HEK293T (cell line): Measurements from ENCODE around the gene LGALS7B.

Experiments used
- CTCF ChIA-PET: fragments of 350-600 bp; formaldehyde crosslinking; extraction: SDS; loops from one replicate; lab custom pipeline; 2021; ENCODE audit warnings: antibody characterized with exemption, inconsistent platforms; lab: Yijun Ruan, JAX
- POLR2A ChIA-PET: fragments of 350-600 bp; formaldehyde crosslinking; extraction: SDS; loops from one replicate; lab custom pipeline; 2020; ENCODE audit warnings: antibody characterized with exemption, inconsistent platforms; lab: Yijun Ruan, JAX
- DNase-seq: peaks from one replicate; pipeline ENCODE4 v3.0.0; 2012; ENCODE audit warnings: mixed read lengths; ENCODE audit errors: extremely low spot score
- ARNT ChIP-seq: fragments of 450-650 bp; IDR thresholded peaks from 2 replicates; pipeline ENCODE4 v1.6.1; 2017; ENCODE audit warnings: mild to moderate bottlenecking
- BHLHE40 ChIP-seq: fragments of 450-650 bp; IDR thresholded peaks from 2 replicates; pipeline ENCODE4 v1.6.1; 2016; ENCODE audit warnings: mild to moderate bottlenecking, moderate library complexity, borderline replicate concordance
- CTBP1 ChIP-seq: fragments of 450-650 bp; IDR thresholded peaks from 2 replicates; pipeline ENCODE4 v1.6.1; 2016; ENCODE audit warnings: borderline replicate concordance
- ELF4 ChIP-seq: fragments of 450-650 bp; IDR thresholded peaks from 2 replicates; pipeline ENCODE4 v1.6.1; 2017; ENCODE audit warnings: antibody characterized with exemption
- FOXA1 ChIP-seq: fragments of 450-650 bp; IDR thresholded peaks from 2 replicates; pipeline ENCODE4 v1.6.1; 2016; ENCODE audit warnings: mild to moderate bottlenecking
- FOXK2 ChIP-seq: fragments of 450-650 bp; IDR thresholded peaks from 2 replicates; pipeline ENCODE4 v1.6.1; 2016; ENCODE audit warnings: mild to moderate bottlenecking
- FOXM1 ChIP-seq: fragments of 450-650 bp; IDR thresholded peaks from 2 replicates; pipeline ENCODE4 v1.6.1; 2017; ENCODE audit warnings: mild to moderate bottlenecking, borderline replicate concordance
- HDGF ChIP-seq: fragments of 450-650 bp; IDR thresholded peaks from 2 replicates; pipeline ENCODE4 v1.6.1; 2017; ENCODE audit warnings: antibody characterized with exemption, borderline replicate concordance
- L3MBTL2 ChIP-seq: fragments of 450-650 bp; conservative IDR thresholded peaks from 2 replicates; pipeline ENCODE4 v1.6.1; 2016; ENCODE audit warnings: mild to moderate bottlenecking
- LEF1 ChIP-seq: fragments of 450-650 bp; IDR thresholded peaks from 2 replicates; pipeline ENCODE4 v1.6.1; 2017; ENCODE audit warnings: mild to moderate bottlenecking, borderline replicate concordance
- NFRKB ChIP-seq: fragments of 450-650 bp; IDR thresholded peaks from 2 replicates; pipeline ENCODE4 v1.6.1; 2016; ENCODE audit warnings: mild to moderate bottlenecking, moderate library complexity
- PKNOX1 ChIP-seq: fragments of 450-650 bp; IDR thresholded peaks from 2 replicates; pipeline ENCODE4 v1.6.1; 2016
- SP1 ChIP-seq: fragments of 450-650 bp; IDR thresholded peaks from 2 replicates; pipeline ENCODE4 v1.6.1; 2017
- SUZ12 ChIP-seq: fragments of 450-650 bp; IDR thresholded peaks from 2 replicates; pipeline ENCODE4 v1.6.1; 2016; ENCODE audit warnings: mild to moderate bottlenecking
- TARDBP ChIP-seq: fragments of 450-650 bp; IDR thresholded peaks from 2 replicates; pipeline ENCODE4 v1.6.1; 2016
- ZNF384 ChIP-seq: fragments of 450-650 bp; IDR thresholded peaks from 2 replicates; pipeline ENCODE4 v1.6.1; 2016

LGALS7B gene

GRCh38 chr19:38788478-38789243, at the start of gene LGALS7B:
Gene LGALS7B, plus strand, starts transcription at chr19:38789200. Its CDS starts 27 bp downstream, at chr19:38789227.
- CTCF ChIA-PET = no interaction called here

GRCh38 chr19:38739440-38740256, 49.4 kb upstream of the LGALS7B start:
- ChIA-PET POLR2A (no interaction called here), CTCF (no interaction called here)
- DNase-seq = no peak
- TF ChIP-seq ZNF384 = no peak
- TF ChIP-seq ELF4 = no peak
- TF ChIP-seq FOXM1 = no peak
- TF ChIP-seq CTBP1 = no peak
- no peak for TF ChIP-seq TARDBP

More at GRCh38 chr19:38788478-38789243, at the start of gene LGALS7B:
- no peak for TF ChIP-seq ELF4
- TF ChIP-seq SUZ12 = no peak
- TF ChIP-seq ZNF384 = no peak
- no peak for TF ChIP-seq NFRKB
- no peak for TF ChIP-seq TARDBP
- TF ChIP-seq CTBP1 = no peak
- no peak for DNase-seq
- POLR2A ChIA-PET = no interaction called here

- ChIA-PET CTCF (no interaction called here), POLR2A (no interaction called here)
- DNase-seq = no peak
- TF ChIP-seq FOXM1 = no peak
- no peak for TF ChIP-seq FOXA1
- no peak for TF ChIP-seq LEF1
- TF ChIP-seq SP1 = no peak
- no peak for TF ChIP-seq NFRKB
- TF ChIP-seq ARNT = no peak
- no peak for TF ChIP-seq HDGF
- TF ChIP-seq FOXK2 = no peak
- TF ChIP-seq L3MBTL2 = no peak
- TF ChIP-seq TARDBP = no peak
- no peak for TF ChIP-seq ELF4
- no peak for TF ChIP-seq CTBP1
- no peak for TF ChIP-seq PKNOX1
- TF ChIP-seq BHLHE40 = no peak
- TF ChIP-seq SUZ12 = no peak
- no peak for TF ChIP-seq ZNF384
Measured at GRCh38 chr19:38740257-38740592, 48.8 kb upstream of the LGALS7B start.

GRCh38 chr19:38740932-38741331, 48.1 kb upstream of the LGALS7B start:
- CTCF ChIA-PET = no interaction called here
- DNase-seq = no peak
- POLR2A ChIA-PET = no interaction called here
- TF ChIP-seq PKNOX1 = no peak
- no peak for TF ChIP-seq LEF1
- TF ChIP-seq SP1 = no peak
- no peak for TF ChIP-seq ARNT
- TF ChIP-seq TARDBP = no peak
- no peak for TF ChIP-seq FOXA1
- TF ChIP-seq BHLHE40 = no peak
- no peak for TF ChIP-seq NFRKB
- TF ChIP-seq HDGF = no peak
- TF ChIP-seq L3MBTL2 = no peak
- TF ChIP-seq CTBP1 = no peak
- no peak for TF ChIP-seq ELF4
- TF ChIP-seq FOXM1 = no peak
- no peak for TF ChIP-seq FOXK2
- no peak for TF ChIP-seq ZNF384
- no peak for TF ChIP-seq SUZ12

GRCh38 chr19:38741670-38742069, 47.3 kb upstream of the LGALS7B start:
- TF ChIP-seq HDGF (no peak), SUZ12 (no peak), ELF4 (no peak), CTBP1 (no peak), TARDBP (no peak), SP1 (no peak), BHLHE40 (no peak), FOXA1 (no peak), FOXK2 (no peak), ZNF384 (no peak), ARNT (no peak), FOXM1 (no peak), L3MBTL2 (no peak), NFRKB (no peak), PKNOX1 (no peak)
- ChIA-PET POLR2A (no interaction called here), CTCF (no interaction called here)
- DNase-seq = no peak

GRCh38 chr19:38742296-38742695, 46.7 kb upstream of the LGALS7B start:
- POLR2A ChIA-PET = no interaction called here
- DNase-seq = no peak
- CTCF ChIA-PET = interaction anchor here (0.7 kb wide), 1 partner anchor 677 kb away, joined by 4 read pairs; no protein-coding TSS in a partner anchor
- no peak for TF ChIP-seq PKNOX1
- no peak for TF ChIP-seq SP1
- TF ChIP-seq LEF1 = no peak
- no peak for TF ChIP-seq ZNF384
- TF ChIP-seq BHLHE40 = no peak
- no peak for TF ChIP-seq FOXM1
